Hematopoietic multipotent progenitor cell treated with erythropoietin and hydrocortisone succinate and interleukin-3 and kit ligand, for 17 days (in vitro differentiated cells): ENCODE data around the gene TTC32.
A peak's percentile ranks its signal among the peaks of the same experiment; 100 is the strongest.
"Not testable (repeated sequence)": the region's sequence is repeated elsewhere in the genome, so short reads cannot be mapped to it uniquely, and the experiment has no call there.

ENCODE experiments used
- DNase-seq: peaks from one replicate; pipeline ENCODE4 v3.0.0-alpha.2; 2015; ENCODE audit warnings: low spot score

Gene TTC32

GRCh38 chr2:19901442-19902215 is at the start of gene TTC32:
TTC32 (minus strand) TSS chr2:19901983; CDS start chr2:19901854, 129 bp downstream.
- DNase-seq = peak; percentile 94

GRCh38 chr2:19949071-19949470 is 47.3 kb upstream of the TTC32 start:
- no peak for DNase-seq

GRCh38 chr2:19947184-19947940 is 45.6 kb upstream of the TTC32 start:
- DNase-seq = no peak

- DNase-seq = no peak
Measured at GRCh38 chr2:19944205-19944845, 42.5 kb upstream of the TTC32 start.

GRCh38 chr2:19943189-19943588 is 41.4 kb upstream of the TTC32 start:
- no peak for DNase-seq

- DNase-seq = no peak
Measured at GRCh38 chr2:19942199-19942598, 40.4 kb upstream of the TTC32 start.

- no peak for DNase-seq
Measured at GRCh38 chr2:19937004-19937403, 35.2 kb upstream of the TTC32 start.

- DNase-seq = no peak
Measured at GRCh38 chr2:19936203-19936602, 34.4 kb upstream of the TTC32 start.

GRCh38 chr2:19933351-19933981 is 31.7 kb upstream of the TTC32 start:
- DNase-seq = no peak

GRCh38 chr2:19932928-19933327 is 31.1 kb upstream of the TTC32 start:
- DNase-seq = no peak

GRCh38 chr2:19929226-19929625 is 27.4 kb upstream of the TTC32 start:
- no peak for DNase-seq

GRCh38 chr2:19927816-19928215 is 26.0 kb upstream of the TTC32 start:
- DNase-seq = not testable (repeated sequence)

GRCh38 chr2:19924526-19924925 is 22.7 kb upstream of the TTC32 start:
- DNase-seq = not testable (repeated sequence)

GRCh38 chr2:19922188-19922587 is 20.4 kb upstream of the TTC32 start:
- not testable (repeated sequence) for DNase-seq

- no peak for DNase-seq
Measured at GRCh38 chr2:19916385-19916950, 14.7 kb upstream of the TTC32 start.

GRCh38 chr2:19914266-19914975 is 12.6 kb upstream of the TTC32 start:
- no peak for DNase-seq

GRCh38 chr2:19911808-19912509 is 10.2 kb upstream of the TTC32 start:
- DNase-seq = no peak

GRCh38 chr2:19902216-19902740 is 495 bp upstream of the TTC32 start:
- DNase-seq = no peak

- peak; percentile 68 for DNase-seq
Measured at GRCh38 chr2:19900931-19901441, 797 bp downstream of the TTC32 start.
